Measurements from ENCODE around the gene ABCB8.

DNA sequence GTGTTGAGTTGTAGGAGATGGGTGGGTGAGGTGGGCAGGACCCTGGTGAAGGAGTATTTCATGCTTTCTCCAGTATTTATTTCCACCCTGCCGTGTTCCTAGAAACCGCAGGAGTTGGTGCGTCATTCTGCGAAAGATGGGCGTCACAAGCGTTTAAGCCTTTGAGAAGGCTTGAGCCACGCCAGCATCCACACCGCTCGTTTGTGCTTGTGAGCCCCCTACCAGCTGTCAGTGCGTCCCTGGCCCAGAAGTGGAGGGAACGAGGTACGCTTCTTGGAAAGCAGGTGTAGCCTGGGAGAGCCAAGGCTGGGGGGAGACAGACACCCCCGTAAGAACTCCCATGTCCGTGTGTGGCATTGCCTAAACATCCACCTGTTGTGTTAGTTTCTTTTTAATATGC, 63.7 kb downstream of the ABCB8 start:
- TF ChIP-seq, protein P1, sequence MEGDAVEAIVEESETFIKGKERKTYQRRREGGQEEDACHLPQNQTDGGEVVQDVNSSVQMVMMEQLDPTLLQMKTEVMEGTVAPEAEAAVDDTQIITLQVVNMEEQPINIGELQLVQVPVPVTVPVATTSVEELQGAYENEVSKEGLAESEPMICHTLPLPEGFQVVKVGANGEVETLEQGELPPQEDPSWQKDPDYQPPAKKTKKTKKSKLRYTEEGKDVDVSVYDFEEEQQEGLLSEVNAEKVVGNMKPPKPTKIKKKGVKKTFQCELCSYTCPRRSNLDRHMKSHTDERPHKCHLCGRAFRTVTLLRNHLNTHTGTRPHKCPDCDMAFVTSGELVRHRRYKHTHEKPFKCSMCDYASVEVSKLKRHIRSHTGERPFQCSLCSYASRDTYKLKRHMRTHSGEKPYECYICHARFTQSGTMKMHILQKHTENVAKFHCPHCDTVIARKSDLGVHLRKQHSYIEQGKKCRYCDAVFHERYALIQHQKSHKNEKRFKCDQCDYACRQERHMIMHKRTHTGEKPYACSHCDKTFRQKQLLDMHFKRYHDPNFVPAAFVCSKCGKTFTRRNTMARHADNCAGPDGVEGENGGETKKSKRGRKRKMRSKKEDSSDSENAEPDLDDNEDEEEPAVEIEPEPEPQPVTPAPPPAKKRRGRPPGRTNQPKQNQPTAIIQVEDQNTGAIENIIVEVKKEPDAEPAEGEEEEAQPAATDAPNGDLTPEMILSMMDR (conservative IDR thresholded peaks at IDR 0.05; ENCODE audit: low read length), result no peak
- no peak for TF ChIP-seq EZH2phosphoT487 (IDR thresholded peaks at IDR 0.05; ENCODE audit: borderline replicate concordance)
